ENCODE results near the gene CNTN4.

- TF ChIP-seq GABPA (IDR thresholded peaks at IDR 0.05; ENCODE audit: low read depth) (no peak), CTCF (IDR thresholded peaks at IDR 0.05; ENCODE audit: insufficient read depth, low read length) (no peak)
These were observed 8.4 kb upstream of the CNTN4 start for GRCh38 chr3:2090095-2090911.
